G401 (cell line): ENCODE data around the gene HPD. TPM values are rescaled to one million over a fixed set of nuclear protein-coding genes. Genes with fewer than 3 reads are reported as not detected.
A peak's percentile ranks its signal among the peaks of the same experiment; 100 is the strongest.

Source experiments
- DNase-seq: peaks from one replicate; pipeline ENCODE4 v3.0.0-alpha.2; 2015; ENCODE audit warnings: low spot score
- in situ Hi-C: cut with HindIII; loops from 2 replicates; pipeline ENCODE4 v1.10.0; 2016; ENCODE audit warnings: low sequenced_read_pairs, mixed read lengths
- total RNA-seq: library from RNA; depleted of rRNA; stranded (reverse); fragments of >200 nt; shearing (Covaris generic); gene quantifications from 2 replicates; pipeline ENCODE4 v1.2.3, GENCODE V29; 2014

HPD gene
- total RNA-seq, 1 experiment from 2014 or later, result 16.2 TPM

DNA sequence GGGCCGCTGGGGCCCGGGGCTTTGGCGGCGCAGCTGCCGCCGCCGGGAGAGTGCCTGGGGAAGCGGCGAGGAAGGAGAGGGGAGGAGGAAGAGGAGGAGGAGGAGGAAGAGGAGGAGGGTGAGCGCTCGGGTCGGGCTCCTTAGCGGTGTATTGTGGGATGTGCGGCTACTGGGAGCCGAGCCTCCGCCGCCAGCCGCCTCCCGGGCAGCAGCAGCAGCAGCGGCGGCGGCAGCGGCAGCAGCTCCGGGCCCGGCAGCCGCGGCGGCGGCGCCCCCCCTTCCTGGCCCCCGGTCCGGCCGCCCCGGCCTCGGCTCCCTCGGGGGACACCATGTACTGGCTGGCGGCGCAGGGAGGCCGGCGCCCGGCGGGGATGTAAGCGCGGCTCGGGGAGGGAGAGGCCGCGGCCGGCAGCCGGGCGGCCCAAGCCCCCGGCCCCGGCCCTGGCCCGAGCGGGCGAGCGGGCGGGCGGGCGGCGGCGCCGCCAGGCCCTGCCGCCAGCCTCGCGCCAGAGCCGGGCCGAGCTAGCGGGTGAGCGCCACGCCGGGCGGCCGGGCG lies 54.7 kb downstream of the HPD start, which contains the start of gene SETD1B:
Gene SETD1B (plus strand): TSS at position 149 of the 556 bp plus-strand sequence. CDS start 729 bp downstream, outside the sequence.
- in situ Hi-C loops, result no loop called here
- peak; percentile 65 for DNase-seq

DNA sequence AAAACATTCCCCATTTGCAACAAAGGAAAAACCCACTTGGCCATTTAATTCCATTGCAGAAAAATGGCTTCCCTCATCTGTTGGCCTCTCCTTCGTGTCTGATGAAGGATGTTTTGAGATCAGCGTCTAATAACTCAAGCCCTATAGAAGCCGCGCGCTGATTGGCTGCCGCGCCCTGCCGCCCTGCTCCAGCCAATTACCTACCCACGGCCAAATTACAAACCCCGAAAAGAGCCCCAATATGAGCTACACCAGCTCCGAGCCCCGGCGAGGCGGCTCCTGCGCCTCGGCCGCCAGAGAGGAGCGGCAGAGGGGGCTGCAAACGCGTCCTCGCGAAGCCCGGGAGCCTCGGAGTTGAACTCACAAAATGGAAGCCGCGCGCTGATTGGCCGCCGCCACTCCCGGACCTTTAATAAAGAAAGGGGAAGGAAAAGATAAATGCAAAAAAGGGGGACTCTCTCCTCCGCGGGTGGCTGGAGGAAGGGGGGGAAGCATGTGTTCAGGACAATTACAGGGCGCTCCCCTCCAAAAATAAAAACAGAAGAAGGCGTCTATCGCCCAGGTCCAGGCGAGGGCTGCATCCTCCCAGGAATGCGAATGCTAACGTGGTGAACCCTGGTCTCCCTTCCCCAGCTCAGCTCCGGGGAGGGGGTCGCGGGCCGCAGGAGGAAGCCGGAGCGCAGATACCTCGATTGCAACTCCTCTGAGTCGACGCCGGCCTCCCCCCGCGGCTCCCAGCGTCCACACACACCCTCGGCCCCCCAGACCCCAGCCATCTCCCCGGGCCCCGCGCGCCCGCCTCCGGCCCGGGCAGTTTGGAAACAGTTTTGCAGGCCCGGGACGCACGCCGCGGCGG lies 55.6 kb downstream of the HPD start:
- DNase-seq, result peak; percentile 98
- in situ Hi-C loops, result no loop called here

DNA sequence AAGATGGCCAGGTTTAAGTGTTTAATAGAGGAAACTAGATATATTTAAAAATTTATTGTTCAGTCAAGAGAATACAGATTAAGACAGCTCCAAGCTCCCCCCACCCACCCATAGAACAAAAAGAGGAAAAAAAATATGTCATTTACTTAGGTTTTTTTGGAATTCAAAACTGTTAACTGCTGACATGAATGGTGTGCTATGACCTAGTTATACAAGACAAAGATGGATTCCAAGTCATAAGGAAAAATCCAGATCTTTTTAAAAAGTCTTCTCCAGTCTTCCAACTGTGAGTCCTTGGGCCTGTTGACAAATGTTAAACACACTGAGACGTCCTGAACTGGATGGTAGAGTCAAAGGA lies 56.2 kb downstream of the HPD start:
- DNase-seq, result no peak
- in situ Hi-C loops, result no loop called here

DNA sequence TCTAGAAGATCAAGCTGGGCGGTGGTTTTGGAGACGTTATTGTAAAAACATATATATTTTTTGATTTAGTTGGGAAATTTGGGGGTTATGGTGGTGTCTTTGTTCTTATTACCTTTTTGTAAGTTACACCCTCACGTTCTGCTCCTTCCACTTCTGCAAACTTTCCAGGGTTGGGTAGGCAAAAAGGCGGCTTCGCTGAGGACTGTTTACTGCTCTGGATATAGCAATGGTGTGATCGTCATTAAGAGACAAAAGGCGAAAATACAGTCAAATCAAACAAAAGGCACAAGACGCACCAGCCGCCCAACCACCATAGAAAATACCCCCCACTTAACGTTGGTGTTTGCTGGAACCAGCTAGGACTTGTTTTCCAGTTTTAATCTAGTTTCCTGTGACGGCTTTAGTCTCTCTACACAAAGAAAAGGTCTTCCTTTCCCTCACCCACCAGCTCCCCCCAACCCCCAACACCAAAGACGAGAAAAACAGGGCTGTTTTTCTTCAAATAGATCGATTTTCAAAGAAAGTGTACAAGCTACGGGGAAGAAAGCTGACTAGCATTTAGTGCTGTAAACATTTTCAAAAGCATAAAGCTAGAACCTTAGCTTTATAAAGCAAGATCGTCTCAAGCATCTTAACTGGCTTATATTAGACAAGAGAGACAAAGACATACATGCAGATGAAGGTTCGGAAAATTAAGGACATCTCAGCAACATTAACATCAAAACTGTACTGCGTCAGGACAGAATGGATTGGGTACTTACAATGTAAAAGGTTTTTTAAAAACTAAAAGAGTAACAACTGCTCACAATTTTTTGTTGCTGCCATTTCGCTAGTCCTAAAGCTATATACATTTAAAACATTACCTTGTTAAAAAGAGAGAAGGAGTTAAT lies 56.8 kb downstream of the HPD start:
- peak; percentile 58 for DNase-seq
- in situ Hi-C loops, result no loop called here

DNA sequence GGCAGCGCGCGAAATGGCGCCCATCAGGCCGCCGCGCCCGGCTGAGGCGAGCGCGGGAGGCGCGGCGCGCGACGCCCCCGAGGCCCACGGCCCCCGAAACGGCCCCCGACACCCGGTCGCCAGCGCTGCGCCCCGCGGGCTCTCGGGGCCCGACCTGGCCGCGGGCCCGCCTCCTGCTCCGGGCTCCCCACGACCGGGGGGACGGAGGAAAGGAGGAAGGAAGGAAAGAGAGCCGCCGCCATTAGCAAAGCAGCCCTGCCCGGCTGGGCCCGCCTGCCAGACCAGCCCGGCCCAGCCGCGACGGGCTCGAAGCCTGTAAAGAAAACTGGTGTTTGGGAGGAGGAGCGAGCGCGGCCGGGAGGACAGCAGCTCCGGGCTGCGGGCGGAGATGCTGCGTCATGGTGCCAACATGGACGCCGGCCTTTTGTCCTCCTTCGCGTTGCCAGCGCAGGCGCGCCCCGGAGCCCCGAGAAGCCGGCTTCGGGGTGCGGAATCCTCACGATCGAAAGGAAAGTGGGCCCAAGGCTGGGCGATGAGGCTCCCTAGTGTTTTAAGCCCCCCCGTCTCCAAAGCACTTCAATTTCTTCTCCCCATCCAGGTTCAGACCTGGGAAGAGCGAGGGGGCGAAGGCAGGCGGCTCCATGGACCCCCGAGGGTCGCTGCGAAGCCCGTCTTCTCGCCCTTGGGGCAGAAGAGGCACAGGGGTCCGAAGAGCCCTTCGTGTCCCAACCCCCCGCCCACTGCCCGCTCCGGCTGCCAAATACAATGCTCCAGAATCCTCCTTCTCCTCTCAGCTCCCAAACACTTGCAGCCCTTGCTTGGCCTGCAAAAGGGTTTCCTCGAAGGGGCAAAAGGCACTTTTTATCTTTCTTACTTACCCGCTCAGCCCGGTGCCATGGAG lies 57.7 kb downstream of the HPD start:
- DNase-seq, result peak; percentile 82

DNA sequence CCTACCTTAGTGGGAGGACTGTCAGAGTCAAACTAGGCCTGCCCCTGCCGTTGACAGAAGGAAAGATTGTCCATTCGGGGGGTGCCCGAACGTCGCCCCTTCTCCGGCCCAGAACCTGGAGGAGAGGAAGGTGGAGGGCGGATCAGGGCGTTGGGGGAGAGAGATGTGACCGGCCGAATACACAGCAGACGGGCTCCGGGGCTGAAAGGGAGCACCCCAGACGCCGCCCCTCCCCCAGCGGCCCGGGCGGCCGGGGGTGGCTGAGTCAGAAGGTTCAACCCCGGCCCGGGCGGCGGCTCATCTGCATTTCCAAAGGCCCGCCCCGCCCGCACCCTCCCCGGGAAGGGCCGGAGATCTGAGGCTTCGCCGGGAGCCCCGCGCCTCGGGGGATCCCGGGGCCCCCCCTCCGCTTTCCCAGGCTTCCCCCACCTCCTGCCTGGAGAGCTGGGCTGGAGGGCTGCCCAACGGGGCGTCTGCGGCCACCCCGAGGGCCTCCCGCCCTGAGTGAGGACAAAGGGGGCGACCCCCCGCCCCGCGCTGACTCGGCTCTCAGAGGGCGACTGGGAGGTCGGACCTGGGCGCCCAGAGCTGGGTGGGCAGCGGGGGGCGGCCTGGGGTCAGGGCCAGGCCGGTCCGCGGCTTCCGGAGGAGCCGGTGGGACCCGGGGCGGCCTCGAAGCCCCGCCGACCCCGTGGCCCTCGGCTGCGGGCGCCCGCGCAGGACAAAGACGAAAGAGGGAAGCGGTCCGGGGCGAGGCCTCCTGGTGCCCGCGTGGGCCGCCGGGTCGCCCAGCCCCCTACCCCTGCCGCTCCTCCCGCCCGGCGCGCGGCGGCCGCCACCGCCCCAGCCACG lies 58.6 kb downstream of the HPD start:
- peak; percentile 55 for DNase-seq
- in situ Hi-C loops, result no loop called here

More for the DNA sequence above, 57.7 kb downstream of the HPD start:
- in situ Hi-C loops, result no loop called here

DNA sequence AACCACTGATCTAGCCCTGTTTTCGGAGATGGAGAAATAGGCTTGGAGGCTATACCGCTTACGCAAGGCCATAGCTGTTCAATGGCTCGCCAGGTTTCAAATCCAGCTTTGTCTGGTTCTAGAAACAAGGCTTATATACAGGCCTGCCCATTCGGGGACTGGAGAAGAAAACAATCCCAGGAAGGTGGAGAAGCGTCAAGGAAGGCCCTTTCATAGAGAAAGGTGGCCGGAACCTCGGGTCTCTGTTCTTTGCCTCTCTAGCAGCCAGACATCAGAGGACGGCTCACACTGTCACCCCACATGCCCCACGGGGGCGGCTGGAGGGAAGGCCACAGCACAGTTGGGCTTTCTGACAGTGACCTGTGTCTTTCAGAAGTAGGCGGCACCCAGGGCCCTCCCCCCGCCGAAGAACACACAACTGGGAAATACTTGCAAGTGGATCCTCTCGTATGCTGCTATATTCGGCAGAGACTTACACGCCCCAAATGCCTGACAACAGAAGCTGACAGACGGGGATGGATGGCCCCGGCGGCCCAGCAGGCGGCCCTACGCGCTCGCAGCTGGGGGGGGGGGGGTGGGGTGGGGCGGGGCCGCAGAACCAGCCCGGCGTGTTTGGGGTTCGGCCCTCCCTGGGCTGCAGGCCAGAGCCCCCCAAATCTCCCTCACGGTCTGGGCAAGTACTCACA lies 59.4 kb downstream of the HPD start:
- DNase-seq, result peak; percentile 77
- in situ Hi-C loops, result no loop called here

DNA sequence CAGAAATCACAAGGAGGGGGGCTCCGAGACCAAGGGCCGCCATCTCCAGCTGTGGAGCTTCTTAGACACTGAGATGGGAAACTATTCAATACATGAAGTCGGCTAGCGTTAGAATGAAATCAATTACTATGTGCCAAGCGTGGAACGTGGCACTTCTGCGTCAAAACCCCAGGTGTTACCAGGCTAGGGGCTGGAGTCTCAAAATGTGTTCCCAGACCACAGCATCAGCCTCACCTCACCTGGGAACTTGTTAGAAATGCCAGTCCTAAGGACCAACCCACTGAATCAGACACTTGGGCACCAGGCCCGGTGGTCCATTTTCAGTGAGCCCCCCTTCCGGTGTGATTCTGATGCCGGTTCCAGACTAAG lies 59.9 kb downstream of the HPD start:
- DNase-seq, result no peak
- in situ Hi-C loops, result no loop called here

DNA sequence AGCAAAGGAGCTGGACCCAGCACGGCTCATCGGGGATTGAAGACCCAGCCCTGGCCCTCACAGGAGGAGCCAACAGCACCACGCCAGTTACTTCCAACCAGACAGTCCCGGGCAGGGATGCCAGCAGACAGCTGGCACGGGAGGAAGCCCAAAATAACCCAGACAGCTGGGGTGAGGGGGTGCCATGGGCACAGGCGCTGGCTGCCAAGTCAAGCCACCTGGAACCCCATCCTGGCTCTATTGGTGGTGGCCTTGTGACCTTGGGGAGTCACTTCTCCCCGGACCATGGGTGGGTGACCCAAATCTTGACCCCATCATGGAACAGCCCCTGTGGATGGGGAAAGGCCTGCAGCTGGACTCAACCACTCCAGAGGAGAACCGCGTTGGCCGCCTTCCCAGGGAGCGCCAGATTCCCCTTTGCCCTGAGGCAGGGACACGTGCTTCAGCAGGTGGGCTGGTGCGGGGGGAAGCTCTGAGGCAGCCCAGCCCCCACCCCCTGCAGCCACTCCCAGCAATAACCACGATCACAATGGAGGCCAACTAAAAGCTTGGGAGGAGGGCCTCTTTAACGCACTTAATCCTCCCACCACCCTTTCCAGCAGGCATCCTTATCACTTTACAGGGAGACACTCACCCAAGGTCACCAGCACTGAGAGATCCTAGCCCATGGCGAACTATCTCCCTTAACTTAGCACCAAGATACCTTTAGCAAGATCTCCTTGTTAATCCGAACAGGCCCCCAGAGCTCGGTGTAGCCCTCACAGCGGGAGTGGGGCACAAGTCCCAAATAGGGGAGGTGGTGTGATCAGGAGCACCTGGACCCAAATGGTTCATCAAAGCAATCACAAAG lies 60.5 kb downstream of the HPD start:
- in situ Hi-C loops, result no loop called here
- peak; percentile 51 for DNase-seq

DNA sequence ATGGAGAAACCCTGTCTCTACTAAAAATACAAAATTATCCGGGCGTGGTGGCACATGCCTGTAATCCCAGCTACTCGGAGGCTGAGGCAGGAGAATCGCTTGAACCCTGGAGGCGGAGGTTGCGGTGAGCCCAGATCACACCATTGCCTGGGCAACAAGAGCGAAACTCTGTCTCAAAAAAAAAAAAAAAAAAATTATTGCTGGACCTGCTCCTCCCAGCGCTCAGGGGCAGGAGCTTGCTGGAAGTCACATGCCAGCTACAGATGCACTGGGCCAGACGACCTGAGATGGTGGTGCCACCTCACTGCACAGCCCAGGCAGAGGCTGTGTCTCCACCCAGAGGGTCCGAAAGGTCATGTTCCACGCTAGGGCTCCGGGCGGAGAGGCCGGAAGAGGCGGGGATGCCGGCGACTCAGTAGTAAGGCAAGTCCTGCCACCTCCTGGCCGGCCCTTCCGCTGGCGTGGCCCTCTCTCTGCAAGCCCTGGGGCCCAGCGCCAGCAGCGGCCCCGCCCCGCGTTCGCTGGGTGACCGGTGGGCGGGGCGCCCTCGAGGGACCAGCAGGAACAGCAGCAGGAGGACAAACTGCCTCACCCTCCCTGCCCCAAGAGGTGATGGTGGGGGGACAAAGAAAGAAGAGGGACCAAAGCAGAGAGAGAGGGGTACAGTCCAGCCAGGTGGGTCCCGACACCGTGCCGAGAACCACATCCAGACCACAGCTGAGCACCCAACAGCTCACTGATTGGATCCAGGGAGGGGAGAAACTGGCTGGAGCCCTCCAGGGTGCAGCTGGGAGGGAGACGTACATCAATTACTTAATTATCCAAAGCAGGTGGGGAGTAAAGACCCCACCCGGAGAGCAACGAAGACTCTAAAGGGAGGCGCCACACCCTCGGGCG lies 61.6 kb downstream of the HPD start:
- DNase-seq, result peak; percentile 77
- in situ Hi-C loops, result no loop called here

DNA sequence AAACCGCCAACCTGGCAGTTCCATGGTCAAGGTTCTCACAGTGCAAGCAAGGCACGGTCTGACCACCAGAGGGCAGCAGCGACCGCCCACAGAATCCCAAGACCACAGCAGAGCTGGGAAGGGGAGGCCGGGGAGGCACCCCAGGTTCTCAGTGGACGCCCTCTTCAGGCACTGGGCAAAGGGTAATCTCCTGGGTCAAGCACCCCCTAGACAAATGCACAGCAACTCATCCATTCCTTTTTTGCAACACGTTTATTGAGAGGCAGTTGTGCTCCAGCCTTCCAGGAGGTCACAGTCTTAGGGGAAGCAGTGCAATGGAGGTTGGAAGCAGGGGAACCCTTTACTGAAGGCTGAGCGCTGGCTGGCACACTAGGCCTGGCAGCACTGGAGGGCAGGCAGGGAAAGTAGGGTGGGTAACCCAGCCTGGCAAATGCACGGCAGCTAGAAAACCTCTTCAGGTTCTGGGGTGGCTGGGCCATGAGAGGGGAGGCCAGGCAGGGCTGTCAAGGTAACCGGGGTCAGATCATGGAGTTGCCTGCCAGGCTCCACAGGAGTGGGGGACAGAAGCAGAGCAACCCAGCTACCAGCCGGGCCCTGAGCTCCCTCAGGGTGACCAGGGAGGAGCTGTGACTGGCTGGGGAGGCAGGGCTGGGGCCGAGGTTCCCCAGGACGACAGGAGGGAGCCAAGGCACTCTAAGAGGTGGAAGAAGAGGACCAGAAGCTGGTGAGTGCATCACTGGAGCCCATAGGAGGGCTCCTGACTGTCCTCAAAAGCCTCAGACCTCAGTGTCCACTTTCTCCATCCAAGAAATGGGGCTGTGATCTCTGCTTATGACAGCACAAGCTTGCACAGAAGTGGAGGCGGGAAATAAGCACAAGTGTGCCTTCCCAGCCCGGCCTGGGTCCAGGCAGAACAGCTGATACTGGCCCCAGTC lies 63.4 kb downstream of the HPD start:
- DNase-seq, result peak; percentile 94
- in situ Hi-C loops, result no loop called here

DNA sequence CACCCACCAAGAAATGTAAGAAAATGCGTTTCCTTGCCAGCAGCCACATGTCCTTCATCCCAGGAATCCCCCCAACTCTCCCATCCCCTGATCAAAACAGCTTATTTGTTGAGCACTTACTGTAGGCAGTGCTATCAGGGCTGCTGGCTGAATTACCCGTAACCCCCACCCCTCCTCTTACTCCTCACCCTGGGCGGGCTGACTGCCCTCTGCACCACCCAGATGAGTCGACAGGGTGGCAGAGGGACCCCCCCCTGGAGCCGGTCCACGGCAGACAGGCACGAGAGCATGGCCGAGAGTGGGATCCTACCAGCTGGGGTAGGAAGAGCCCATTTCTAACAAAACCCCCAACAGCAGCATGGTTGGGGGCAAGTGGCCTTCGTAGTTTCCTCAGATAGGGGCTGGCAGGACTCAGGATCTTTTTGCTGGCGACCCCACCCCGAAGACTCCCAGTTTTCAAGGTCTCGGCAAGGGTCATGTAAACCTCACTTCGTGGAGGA lies 64.1 kb downstream of the HPD start:
- DNase-seq, result no peak

DNA sequence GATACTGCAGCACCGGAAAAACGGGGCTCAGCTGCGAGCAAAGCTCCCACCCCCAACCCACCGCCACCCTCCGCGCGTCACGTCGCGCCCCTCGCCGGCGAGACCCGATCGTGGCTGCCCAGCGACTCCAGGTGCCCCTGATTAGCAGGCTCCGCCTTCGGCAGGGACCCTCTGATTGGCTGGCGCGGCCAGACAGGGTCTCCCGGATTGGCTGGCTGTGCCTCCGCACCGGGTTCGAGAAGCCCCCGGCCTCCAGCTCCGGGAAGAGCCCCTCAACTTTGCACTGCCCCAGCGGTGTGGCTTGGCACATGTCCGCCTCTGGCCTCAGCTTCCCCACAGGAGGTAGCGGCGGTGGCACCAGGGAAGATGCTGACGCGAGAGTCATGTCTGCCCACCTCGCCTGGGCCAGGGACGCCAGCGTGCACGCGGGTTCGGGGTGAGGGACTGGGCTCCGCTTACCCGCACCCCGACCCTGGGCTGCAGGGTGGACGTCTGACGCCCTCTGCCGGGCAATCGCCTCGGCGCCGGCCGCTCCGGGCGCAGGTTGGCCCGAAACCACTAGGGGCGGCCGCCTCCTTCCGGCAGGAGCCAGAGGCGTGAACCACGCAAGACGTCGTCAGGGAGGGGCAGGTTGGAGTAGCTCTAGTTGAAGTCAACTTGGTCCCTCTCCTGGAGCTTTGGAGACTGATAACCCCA lies 64.7 kb downstream of the HPD start:
- peak; percentile 93 for DNase-seq
- in situ Hi-C loops, result no loop called here

More for the DNA sequence above, 64.1 kb downstream of the HPD start:
- in situ Hi-C loops, result no loop called here

DNA sequence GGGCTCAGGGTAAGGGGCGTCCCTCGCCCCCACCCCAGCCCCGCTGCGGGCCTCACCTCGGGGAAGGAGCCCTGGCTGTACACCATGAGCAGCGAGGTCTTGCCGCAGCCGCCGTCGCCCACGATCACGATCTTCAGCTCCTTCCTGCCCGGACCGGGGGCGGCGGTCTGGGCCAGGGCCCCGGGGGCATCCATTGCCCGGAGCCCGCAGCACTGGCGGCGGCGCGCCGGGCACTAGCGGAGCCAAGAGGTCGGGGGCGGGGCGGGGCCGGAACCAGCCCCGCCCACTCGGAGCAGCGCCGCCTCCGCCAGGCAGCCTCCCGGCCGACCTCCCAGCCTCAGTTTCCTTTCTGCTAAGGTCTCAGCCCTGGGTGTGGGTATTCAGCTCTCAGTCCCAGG lies 65.2 kb downstream of the HPD start, which contains the start of gene RHOF:
Gene RHOF (minus strand): TSS at position 249 of the 398 bp plus-strand sequence. CDS start 55 bp downstream, at position 194.
- no peak for DNase-seq
- in situ Hi-C loops, result no loop called here
